GM12875 (cell line): ENCODE results near the gene CYP2E1.
"Not testable (repeated sequence)": the region's sequence is repeated elsewhere in the genome, so short reads cannot be mapped to it uniquely, and the experiment has no call there.

Experiments used
- H3K4me3 ChIP-seq: one replicate; pipeline ENCODE4 v1.5.1; 2011; ENCODE audit warnings: low read depth, low read length, control low read depth
- CTCF ChIP-seq: IDR thresholded peaks from 2 replicates; pipeline ENCODE4 v1.5.1; 2011; ENCODE audit warnings: low read depth, mild to moderate bottlenecking, control low read depth, inconsistent platforms, low read length, moderate library complexity, borderline replicate concordance; ENCODE audit not compliant: insufficient read depth

Gene CYP2E1

GRCh38 chr10:133515471-133515870, 11.7 kb upstream of the CYP2E1 start:
- no peak for TF ChIP-seq CTCF
- no peak overlapping the region for H3K4me3 ChIP-seq

GRCh38 chr10:133516057-133516456, 11.1 kb upstream of the CYP2E1 start:
- TF ChIP-seq CTCF: no peak
- no peak overlapping the region for H3K4me3 ChIP-seq

GRCh38 chr10:133518517-133518916, 8.6 kb upstream of the CYP2E1 start:
- not testable (repeated sequence) for H3K4me3 ChIP-seq

GRCh38 chr10:133520193-133520738, 6.9 kb upstream of the CYP2E1 start:
- TF ChIP-seq CTCF: peak; percentile 89
- H3K4me3 ChIP-seq: no peak overlapping the region

- no peak overlapping the region for H3K4me3 ChIP-seq
Observed at GRCh38 chr10:133523631-133524203, 3.4 kb upstream of the CYP2E1 start.

GRCh38 chr10:133525444-133525843, 1.7 kb upstream of the CYP2E1 start:
- H3K4me3 ChIP-seq: no peak overlapping the region
- no peak for TF ChIP-seq CTCF

More at GRCh38 chr10:133523631-133524203, 3.4 kb upstream of the CYP2E1 start:
- no peak for TF ChIP-seq CTCF

GRCh38 chr10:133527771-133528271, 658 bp downstream of the CYP2E1 start:
- TF ChIP-seq CTCF: no peak
- H3K4me3 ChIP-seq: no peak overlapping the region
